Nephron (organoid): Measurements from ENCODE around the gene PTPRD.

Experiments used
- H3K27ac Mint-ChIP-seq, 3 experiments: 2 replicates each; pipeline ENCODE4 v1.8.0; 2020; ENCODE audit warnings: mixed read lengths in 3 of 3, mild to moderate bottlenecking in 2 of 3, moderate library complexity in 1 of 3
- H3K27me3 Mint-ChIP-seq: 2 replicates; pipeline ENCODE4 v1.8.0; 2021; ENCODE audit warnings: low read depth, mild to moderate bottlenecking, moderate library complexity, mixed read lengths
- H3K36me3 Mint-ChIP-seq: 2 replicates; pipeline ENCODE4 v1.8.0; 2020; ENCODE audit warnings: low read depth, mixed read lengths
- H3K4me1 Mint-ChIP-seq: 2 replicates; pipeline ENCODE4 v1.8.0; 2020; ENCODE audit warnings: mixed read lengths
- H3K4me3 Mint-ChIP-seq, 3 experiments: 2 replicates each; pipeline ENCODE4 v1.8.0; 2020; ENCODE audit warnings: mild to moderate bottlenecking in 3 of 3, mixed read lengths in 3 of 3, moderate library complexity in 2 of 3
- H3K9me3 Mint-ChIP-seq: 2 replicates; pipeline ENCODE4 v1.8.0; 2020; ENCODE audit warnings: mixed read lengths
- CTCF ChIP-seq, 3 experiments: fragments of 200-600 bp; sonication (generic); IDR thresholded peaks; one replicate each; pipeline ENCODE4 v1.5.0; 2021; ENCODE audit warnings: antibody characterized with exemption in 3 of 3; ENCODE audit not compliant: unreplicated experiment in 3 of 3

The PTPRD gene

GRCh38 chr9:9973062-9973461 lies 639.7 kb downstream of the PTPRD start:
- Mint-ChIP-seq H3K27ac (peak overlapping the region; percentile 61 to 73 (median 71)), H3K9me3 (no peaks in the 10 kb centered on the region), H3K27me3 (no peaks in the 10 kb centered on the region), H3K36me3 (no peaks in the 10 kb centered on the region), H3K4me1 (no peaks in the 10 kb centered on the region), H3K4me3 (peak overlapping the region in 1 of 3 experiments; percentile 10)
- TF ChIP-seq CTCF (IDR thresholded peaks at IDR 0.05; ENCODE audit: unreplicated experiment in 3 of 3): no peak

GRCh38 chr9:9970514-9970913 lies 642.3 kb downstream of the PTPRD start:
- TF ChIP-seq CTCF (IDR thresholded peaks at IDR 0.05; ENCODE audit: unreplicated experiment in 3 of 3): no peak
- no peak overlapping the region for H3K4me3 Mint-ChIP-seq
- H3K4me1 Mint-ChIP-seq: no peaks in the 10 kb centered on the region
- H3K9me3 Mint-ChIP-seq: no peaks in the 10 kb centered on the region
- no peaks in the 10 kb centered on the region for H3K36me3 Mint-ChIP-seq
- H3K27ac Mint-ChIP-seq: no peak overlapping the region
- no peaks in the 10 kb centered on the region for H3K27me3 Mint-ChIP-seq

GRCh38 chr9:9963841-9964240 lies 649.0 kb downstream of the PTPRD start:
- Mint-ChIP-seq H3K27me3 (peaks cover 6% of the 10 kb centered on the region), H3K27ac (no peak overlapping the region), H3K4me1 (no peaks in the 10 kb centered on the region), H3K36me3 (no peaks in the 10 kb centered on the region), H3K9me3 (no peaks in the 10 kb centered on the region), H3K4me3 (no peak overlapping the region)
- no peak for TF ChIP-seq CTCF (IDR thresholded peaks at IDR 0.05; ENCODE audit: unreplicated experiment in 3 of 3)

GRCh38 chr9:9961934-9962333 lies 650.9 kb downstream of the PTPRD start:
- no peak overlapping the region for H3K27ac Mint-ChIP-seq
- no peaks in the 10 kb centered on the region for H3K9me3 Mint-ChIP-seq
- no peak overlapping the region for H3K4me3 Mint-ChIP-seq
- H3K36me3 Mint-ChIP-seq: no peaks in the 10 kb centered on the region
- H3K27me3 Mint-ChIP-seq: peaks cover 6% of the 10 kb centered on the region
- no peak for TF ChIP-seq CTCF (IDR thresholded peaks at IDR 0.05; ENCODE audit: unreplicated experiment in 3 of 3)
- H3K4me1 Mint-ChIP-seq: no peaks in the 10 kb centered on the region

DNA sequence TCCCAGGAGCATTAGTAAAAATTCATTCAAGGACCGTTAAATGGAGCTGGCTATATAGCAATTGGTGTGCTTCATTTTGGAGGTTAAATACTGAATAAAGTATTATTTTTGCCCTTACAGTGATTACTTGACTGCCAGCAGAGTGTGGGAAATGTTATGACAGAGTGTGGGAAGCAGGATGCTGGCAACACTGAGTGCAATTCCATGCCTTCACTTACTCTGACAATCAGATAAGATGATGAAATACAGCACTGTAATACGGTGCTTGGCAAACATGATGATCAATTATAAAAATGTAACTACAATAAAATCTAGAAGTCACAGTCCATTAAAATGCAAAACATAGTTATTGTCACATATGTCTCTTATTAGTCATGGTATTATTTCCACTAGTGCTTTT lies 651.3 kb downstream of the PTPRD start:
- Mint-ChIP-seq H3K27me3 (peaks cover 6% of the 10 kb centered on the region), H3K4me1 (no peaks in the 10 kb centered on the region), H3K27ac (no peak overlapping the region), H3K9me3 (no peaks in the 10 kb centered on the region), H3K36me3 (no peaks in the 10 kb centered on the region), H3K4me3 (no peak overlapping the region)
- no peak for TF ChIP-seq CTCF (IDR thresholded peaks at IDR 0.05; ENCODE audit: unreplicated experiment in 3 of 3)

DNA sequence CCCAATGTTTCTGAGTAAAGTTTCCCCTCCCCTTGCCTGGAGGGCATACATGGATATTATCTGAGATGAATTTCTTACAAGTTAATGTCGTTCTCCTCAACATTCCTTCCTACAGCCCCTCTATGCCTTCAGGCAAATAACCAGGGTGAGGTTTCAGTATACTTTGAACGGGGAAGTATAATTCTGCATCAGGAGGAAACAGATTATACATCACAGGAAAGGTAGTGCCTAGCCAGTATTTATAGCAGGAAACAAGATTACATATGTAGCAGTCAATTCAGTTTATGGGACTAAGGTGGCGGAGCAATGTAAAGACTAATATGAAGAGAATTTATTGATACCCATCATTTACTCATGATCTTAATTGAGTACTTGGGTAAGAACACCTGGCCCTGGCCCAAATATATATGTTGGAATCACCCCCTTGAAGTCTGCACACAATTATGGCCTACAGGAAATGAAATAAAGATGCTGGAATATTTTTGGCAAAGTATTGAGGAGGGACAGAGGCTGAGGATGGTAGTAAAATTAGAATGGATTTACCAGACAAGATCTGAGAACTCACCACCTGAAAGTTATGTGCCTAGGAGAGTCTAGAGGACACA lies 661.1 kb downstream of the PTPRD start:
- H3K27ac Mint-ChIP-seq: no peak overlapping the region
- H3K27me3 Mint-ChIP-seq: no peaks in the 10 kb centered on the region
- no peak overlapping the region for H3K4me3 Mint-ChIP-seq
- no peaks in the 10 kb centered on the region for H3K9me3 Mint-ChIP-seq
- H3K36me3 Mint-ChIP-seq: no peaks in the 10 kb centered on the region
- peaks cover 8% of the 10 kb centered on the region for H3K4me1 Mint-ChIP-seq
- no peak for TF ChIP-seq CTCF (IDR thresholded peaks at IDR 0.05; ENCODE audit: unreplicated experiment in 3 of 3)
